GM19351 (cell line): ENCODE measurements around the gene ALOXE3.
"Not testable (repeated sequence)": the region's sequence is repeated elsewhere in the genome, so short reads cannot be mapped to it uniquely, and the experiment has no call there.

Experiments
- ATAC-seq: cut with Tn5 transposase; IDR thresholded peaks from one replicate; pipeline ENCODE4 v1.9.1; 2021; ENCODE audit warnings: mild to moderate bottlenecking, moderate library complexity; ENCODE audit not compliant: unreplicated experiment

The ALOXE3 gene

GRCh38 chr17:8100763-8101162, 17.6 kb downstream of the ALOXE3 start:
- no peak for ATAC-seq

- ATAC-seq: no peak
Observed at GRCh38 chr17:8100111-8100510, 18.2 kb downstream of the ALOXE3 start.

- ATAC-seq: no peak
Observed at GRCh38 chr17:8096541-8096940, 21.8 kb downstream of the ALOXE3 start.

GRCh38 chr17:8095361-8095760, 23.0 kb downstream of the ALOXE3 start:
- no peak for ATAC-seq

- ATAC-seq: no peak
Observed at GRCh38 chr17:8091033-8091687, 27.2 kb downstream of the ALOXE3 start.

- ATAC-seq: no peak
Observed at GRCh38 chr17:8089728-8090127, 28.6 kb downstream of the ALOXE3 start.

GRCh38 chr17:8087952-8088230, 30.4 kb downstream of the ALOXE3 start:
- no peak for ATAC-seq

- no peak for ATAC-seq
Observed at GRCh38 chr17:8087075-8087951, 31.0 kb downstream of the ALOXE3 start, which contains the start of gene ALOX12B. TSS of gene ALOX12B (minus strand) at chr17:8087716. CDS start at chr17:8087442, 274 bp downstream.

- ATAC-seq: no peak
Observed at GRCh38 chr17:8084250-8084649, 34.1 kb downstream of the ALOXE3 start.

GRCh38 chr17:8082292-8082691, 36.0 kb downstream of the ALOXE3 start:
- no peak for ATAC-seq

GRCh38 chr17:8081876-8082275, 36.4 kb downstream of the ALOXE3 start:
- ATAC-seq: no peak

- ATAC-seq: no peak
Observed at GRCh38 chr17:8080799-8081219, 37.5 kb downstream of the ALOXE3 start.

- no peak for ATAC-seq
Observed at GRCh38 chr17:8080208-8080798, 38.0 kb downstream of the ALOXE3 start.

- peak; percentile 51 for ATAC-seq
Observed at GRCh38 chr17:8079291-8080207, 38.8 kb downstream of the ALOXE3 start.

- not testable (repeated sequence) for ATAC-seq
Observed at GRCh38 chr17:8077939-8078338, 40.4 kb downstream of the ALOXE3 start.

- ATAC-seq: no peak
Observed at GRCh38 chr17:8076502-8077266, 41.6 kb downstream of the ALOXE3 start.

- no peak for ATAC-seq
Observed at GRCh38 chr17:8075574-8076342, 42.6 kb downstream of the ALOXE3 start.

GRCh38 chr17:8075081-8075480, 43.2 kb downstream of the ALOXE3 start:
- ATAC-seq: no peak

GRCh38 chr17:8074554-8074953, 43.8 kb downstream of the ALOXE3 start:
- ATAC-seq: no peak
